ENCODE measurements around the gene DMRTB1. TPM values are rescaled to one million over a fixed set of nuclear protein-coding genes. Genes with fewer than 3 reads are reported as not detected.

The DMRTB1 gene
- total RNA-seq, 1 donor from 2014 or later: not detected

- no peak overlapping the region for H3K4me3 ChIP-seq
- no peak overlapping the region for H3K9ac ChIP-seq
- H3K27ac ChIP-seq: no peak overlapping the region
- Mint-ChIP-seq H3K4me3 (no peak overlapping the region), H3K36me3 (no peaks in the 10 kb centered on the region), H3K9me3 (no peaks in the 10 kb centered on the region), H3K27me3 (ENCODE audit: insufficient read depth, low read depth) (peaks cover 2% of the 10 kb centered on the region), H3K4me1 (peaks cover 24% of the 10 kb centered on the region), H3K27ac (no peak overlapping the region)
- DNase-seq (ENCODE audit: low spot score): no peak
- H3K27me3 ChIP-seq: no peaks in the 10 kb centered on the region
- peaks cover 27% of the 10 kb centered on the region for H3K4me1 ChIP-seq
- H3F3A ChIP-seq (ENCODE audit: low read depth): peaks cover 18% of the 10 kb centered on the region
- no peaks in the 10 kb centered on the region for H3K9me3 ChIP-seq (ENCODE audit: low read depth)
- H3K79me2 ChIP-seq (ENCODE audit: low read depth): no peaks in the 10 kb centered on the region
- H3K36me3 ChIP-seq: no peaks in the 10 kb centered on the region
- TF ChIP-seq CTCF (IDR thresholded peaks at IDR 0.05): no peak
- TF ChIP-seq EZH2 (IDR thresholded peaks at IDR 0.05): no peak
- TF ChIP-seq EZH2phosphoT487 (IDR thresholded peaks at IDR 0.05): no peak
- no peaks in the 10 kb centered on the region for H4K20me1 ChIP-seq (ENCODE audit: low read depth)
- H2AFZ ChIP-seq (replicated peaks): no peak overlapping the region
- H3K4me2 ChIP-seq: no peak overlapping the region
Observed at GRCh38 chr1:53447413-53447812, 11.8 kb upstream of the DMRTB1 start.

GRCh38 chr1:53448241-53448841 lies 10.9 kb upstream of the DMRTB1 start:
- Mint-ChIP-seq H3K27me3 (ENCODE audit: insufficient read depth, low read depth) (peaks cover 2% of the 10 kb centered on the region), H3K27ac (no peak overlapping the region), H3K9me3 (no peaks in the 10 kb centered on the region), H3K36me3 (no peaks in the 10 kb centered on the region), H3K4me1 (peaks cover 23% of the 10 kb centered on the region), H3K4me3 (no peak overlapping the region)
- DNase-seq (ENCODE audit: low spot score): peak; percentile 26
- Histone ChIP-seq H3K9ac (no peak overlapping the region), H3K4me3 (no peak overlapping the region), H3F3A (ENCODE audit: low read depth) (peaks cover 18% of the 10 kb centered on the region), H3K27me3 (no peaks in the 10 kb centered on the region), H3K9me3 (ENCODE audit: low read depth) (no peaks in the 10 kb centered on the region), H3K36me3 (no peaks in the 10 kb centered on the region), H2AFZ (replicated peaks) (peak overlapping the region; percentile 12), H4K20me1 (ENCODE audit: low read depth) (no peaks in the 10 kb centered on the region), H3K27ac (no peak overlapping the region), H3K79me2 (ENCODE audit: low read depth) (no peaks in the 10 kb centered on the region), H3K4me1 (peaks cover 26% of the 10 kb centered on the region), H3K4me2 (peak overlapping the region; percentile 50)
- no peak for TF ChIP-seq EZH2 (IDR thresholded peaks at IDR 0.05)
- no peak for TF ChIP-seq CTCF (IDR thresholded peaks at IDR 0.05)
- no peak for TF ChIP-seq EZH2phosphoT487 (IDR thresholded peaks at IDR 0.05)

GRCh38 chr1:53449021-53449420 lies 10.2 kb upstream of the DMRTB1 start:
- no peaks in the 10 kb centered on the region for H3K79me2 ChIP-seq (ENCODE audit: low read depth)
- H3K27ac Mint-ChIP-seq: no peak overlapping the region
- H3K4me2 ChIP-seq: peak overlapping the region; percentile 50
- H3K4me1 ChIP-seq: peaks cover 26% of the 10 kb centered on the region
- DNase-seq (ENCODE audit: low spot score): peak; percentile 33
- no peaks in the 10 kb centered on the region for H3K36me3 Mint-ChIP-seq
- no peak overlapping the region for H3K9ac ChIP-seq
- no peak overlapping the region for H2AFZ ChIP-seq (replicated peaks)
- no peaks in the 10 kb centered on the region for H3K9me3 Mint-ChIP-seq
- no peak overlapping the region for H3K27ac ChIP-seq
- H4K20me1 ChIP-seq (ENCODE audit: low read depth): no peaks in the 10 kb centered on the region
- H3K27me3 Mint-ChIP-seq (ENCODE audit: insufficient read depth, low read depth): no peaks in the 10 kb centered on the region
- TF ChIP-seq EZH2 (IDR thresholded peaks at IDR 0.05) (no peak), EZH2phosphoT487 (IDR thresholded peaks at IDR 0.05) (no peak), CTCF (IDR thresholded peaks at IDR 0.05) (no peak)
- H3K27me3 ChIP-seq: no peaks in the 10 kb centered on the region
- no peaks in the 10 kb centered on the region for H3K9me3 ChIP-seq (ENCODE audit: low read depth)
- H3K4me3 Mint-ChIP-seq: no peak overlapping the region
- no peaks in the 10 kb centered on the region for H3K36me3 ChIP-seq
- peaks cover 16% of the 10 kb centered on the region for H3F3A ChIP-seq (ENCODE audit: low read depth)
- peaks cover 23% of the 10 kb centered on the region for H3K4me1 Mint-ChIP-seq
- H3K4me3 ChIP-seq: no peak overlapping the region

Measured in neural progenitor cell (in vitro differentiated cells).